Measurements from ENCODE around the gene CABP2. TPM values are rescaled to one million over a fixed set of nuclear protein-coding genes. Genes with fewer than 3 reads are reported as not detected.
"Not testable (repeated sequence)": the region's sequence is repeated elsewhere in the genome, so short reads cannot be mapped to it uniquely, and the experiment has no call there.

The CABP2 gene
- total RNA-seq, 1 donor from 2014 or later, result not detected

GRCh38 chr11:67489203-67489884 is 33.9 kb downstream of the CABP2 start:
- ATAC-seq (no peak), DNase-seq (ENCODE audit: missing footprints) (no peak)
- intact Hi-C loops (cut with DNase I), result no loop called here

DNA sequence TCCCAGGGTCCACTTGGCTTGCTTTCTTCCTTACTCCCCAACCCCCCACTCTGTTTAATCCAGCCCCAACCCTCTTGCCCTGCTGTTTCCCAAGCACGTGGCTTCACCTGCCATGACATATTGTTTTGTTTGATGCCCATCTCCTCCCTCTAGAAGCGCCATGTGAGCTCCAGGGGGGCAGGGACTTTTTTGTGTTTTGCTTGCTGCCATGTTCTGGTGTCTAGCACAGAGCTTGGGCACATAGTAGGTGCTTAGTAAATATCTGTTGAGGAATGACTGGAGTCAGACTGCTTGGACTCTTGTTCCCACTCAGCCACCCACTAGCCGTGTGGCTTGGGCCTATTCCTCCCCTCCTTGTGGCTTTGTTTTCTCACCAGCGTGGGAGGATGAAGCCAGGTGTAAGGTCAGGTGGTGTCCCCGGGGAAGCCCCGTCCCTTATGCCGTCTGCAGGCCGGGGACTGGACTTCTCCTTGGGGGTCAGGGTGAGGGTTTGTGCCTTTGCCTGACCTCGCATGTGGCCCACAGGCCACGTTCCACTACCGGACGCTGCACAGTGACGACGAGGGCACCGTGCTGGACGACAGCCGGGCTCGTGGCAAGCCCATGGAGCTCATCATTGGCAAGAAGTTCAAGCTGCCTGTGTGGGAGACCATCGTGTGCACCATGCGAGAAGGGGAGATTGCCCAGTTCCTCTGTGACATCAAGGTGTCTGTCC is 36.6 kb downstream of the CABP2 start:
- DNase-seq (ENCODE audit: missing footprints) (no peak), ATAC-seq (no peak)
- intact Hi-C loops (cut with DNase I), result no loop called here

DNA sequence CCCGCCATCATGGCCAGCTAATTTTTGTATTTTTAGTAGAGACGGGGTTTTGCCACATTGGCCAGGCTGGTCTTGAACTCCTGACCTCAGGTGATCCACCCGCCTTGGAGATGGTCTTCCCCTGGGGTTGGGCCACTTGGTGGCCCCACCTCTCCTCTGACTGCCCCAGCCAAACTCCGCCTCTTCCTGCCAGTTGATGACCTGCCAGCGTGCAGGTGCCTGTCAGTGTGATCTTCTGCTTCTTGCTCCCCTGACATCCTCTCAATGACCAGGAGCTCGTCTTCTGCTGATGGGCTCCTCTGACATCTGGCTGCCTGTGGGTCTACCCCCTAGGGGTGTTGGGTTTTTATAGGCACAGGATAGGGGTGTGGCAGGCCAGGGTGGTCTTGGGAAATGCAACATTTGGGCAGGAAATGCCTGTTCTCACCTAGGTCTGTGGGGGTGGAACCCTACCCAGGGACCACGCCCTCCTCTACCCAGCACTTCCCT is 37.3 kb downstream of the CABP2 start:
- DNase-seq (ENCODE audit: missing footprints); intact Hi-C loops (cut with DNase I); ATAC-seq: not testable (repeated sequence)

DNA sequence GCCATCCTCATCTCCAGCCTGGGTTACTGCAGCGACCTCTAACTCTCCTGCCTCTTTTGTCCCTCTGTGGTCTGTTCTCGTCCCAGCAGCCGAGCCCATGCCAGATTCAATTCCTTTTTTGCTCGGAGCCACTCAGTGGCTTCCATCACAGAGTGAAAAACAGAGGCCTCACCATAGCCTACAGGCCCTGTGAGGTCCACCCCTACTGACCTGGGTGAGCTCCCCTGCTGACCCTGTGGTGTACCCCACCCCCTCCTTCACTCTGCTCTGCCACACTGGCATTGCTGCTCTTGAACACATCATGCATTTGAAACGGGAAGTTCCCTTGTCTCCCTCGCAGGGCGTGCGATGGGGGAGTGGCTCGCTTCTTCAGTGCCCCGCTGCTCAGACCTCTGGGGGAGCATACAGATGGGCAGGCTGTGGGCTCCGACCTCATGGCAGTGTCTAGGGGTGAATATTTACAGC is 38.4 kb downstream of the CABP2 start:
- intact Hi-C loops (cut with DNase I), result no loop called here

GRCh38 chr11:67483831-67484665 is 39.2 kb downstream of the CABP2 start:
- DNase-seq (ENCODE audit: missing footprints), result no peak
- intact Hi-C loops (cut with DNase I), result loop anchor here (2.0 kb wide), 1 partner anchor 21 kb away; the partner anchor contains the start of gene PITPNM1
- ATAC-seq, result no peak

More for the DNA sequence above, 38.4 kb downstream of the CABP2 start:
- ATAC-seq (no peak), DNase-seq (ENCODE audit: missing footprints) (no peak)

DNA sequence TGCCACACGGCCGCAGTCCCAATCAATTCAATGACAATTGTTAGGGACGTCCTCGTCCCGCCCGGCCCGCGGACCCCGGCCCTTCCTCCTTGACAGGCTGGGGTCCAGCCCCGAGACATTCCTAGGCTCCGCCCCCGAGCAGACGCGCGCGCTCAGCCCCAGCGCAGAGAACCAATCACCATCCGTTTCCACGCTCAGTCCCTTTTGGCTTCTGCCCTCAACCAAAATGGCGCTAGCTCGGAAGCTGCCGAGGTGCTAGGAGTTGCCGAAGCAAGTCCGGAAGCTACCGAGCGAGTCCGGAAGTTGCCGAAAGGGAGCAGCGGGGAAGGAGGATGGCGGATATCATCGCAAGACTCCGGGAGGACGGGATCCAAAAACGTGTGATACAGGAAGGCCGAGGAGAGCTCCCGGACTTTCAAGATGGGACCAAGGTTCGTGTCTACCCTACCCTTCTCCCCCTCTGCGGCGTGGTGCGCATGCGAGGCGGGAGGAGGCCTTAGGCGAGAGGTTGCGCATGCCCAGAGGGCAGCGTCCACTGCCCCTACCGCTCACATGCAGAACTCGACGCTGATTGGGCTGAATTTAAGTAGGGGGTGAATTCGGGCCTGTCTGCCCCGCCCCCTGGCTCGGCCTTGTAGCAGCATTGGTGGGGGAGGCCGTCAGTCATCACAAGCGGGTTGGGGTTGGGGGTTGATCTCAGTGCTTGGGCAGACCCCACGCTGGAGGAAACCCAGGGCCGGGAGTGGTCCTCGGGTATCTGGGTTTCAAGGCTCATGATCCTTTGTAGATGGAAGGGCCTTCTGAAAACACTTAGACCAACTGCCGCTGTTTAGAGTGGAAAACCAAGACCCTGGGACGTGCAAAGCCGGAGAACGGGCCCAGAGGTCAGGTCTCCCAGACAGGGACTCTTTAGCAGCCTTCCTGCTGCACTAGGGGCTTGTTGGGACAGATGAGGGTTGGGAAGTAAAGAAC is 40.1 kb downstream of the CABP2 start, which contains the start of gene AIP:
Gene AIP (plus strand): TSS at position 200 of the 972 bp plus-strand sequence. CDS start 133 bp downstream, at position 333.
- intact Hi-C loops (cut with DNase I), result loop anchor here (2.0 kb wide), 1 partner anchor 22 kb away; the partner anchor contains the start of gene PITPNM1
- ATAC-seq, result peak; percentile 98
- DNase-seq (ENCODE audit: missing footprints), result peak; percentile 97

- ATAC-seq (no peak), DNase-seq (ENCODE audit: missing footprints) (no peak)
- intact Hi-C loops (cut with DNase I), result loop anchor here (2.0 kb wide), 1 partner anchor 22 kb away; the partner anchor contains the start of gene PITPNM1
Observed at GRCh38 chr11:67482275-67482826, 40.9 kb downstream of the CABP2 start.

DNA sequence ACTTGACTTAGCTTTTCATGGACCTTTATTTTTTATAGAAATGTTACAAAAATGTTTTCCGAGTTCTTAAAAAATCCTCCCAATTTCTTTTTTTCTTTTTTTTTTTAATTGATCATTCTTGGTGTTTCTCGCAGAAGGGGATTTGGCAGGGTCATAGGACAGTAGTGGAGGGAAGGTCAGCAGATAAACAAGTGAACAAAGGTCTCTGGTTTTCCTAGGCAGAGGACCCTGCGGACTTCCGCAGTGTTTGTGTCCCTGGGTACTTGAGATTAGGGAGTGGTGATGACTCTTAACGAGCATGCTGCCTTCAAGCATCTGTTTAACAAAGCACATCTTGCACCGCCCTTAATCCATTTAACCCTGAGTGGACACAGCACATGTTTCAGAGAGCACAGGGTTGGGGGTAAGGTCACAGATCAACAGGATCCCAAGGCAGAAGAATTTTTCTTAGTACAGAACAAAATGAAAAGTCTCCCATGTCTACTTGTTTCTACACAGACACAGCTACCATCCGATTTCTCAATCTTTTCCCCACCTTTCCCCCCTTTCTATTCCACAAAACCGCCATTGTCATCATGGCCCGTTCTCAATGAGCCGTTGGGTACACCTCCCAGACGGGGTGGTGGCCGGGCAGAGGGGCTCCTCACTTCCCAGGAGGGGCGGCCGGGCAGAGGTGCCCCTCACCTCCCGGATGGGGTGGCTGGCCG is 45.7 kb downstream of the CABP2 start:
- intact Hi-C loops (cut with DNase I); ATAC-seq; DNase-seq (ENCODE audit: missing footprints): not testable (repeated sequence)

- DNase-seq (ENCODE audit: missing footprints); ATAC-seq; intact Hi-C loops (cut with DNase I): not testable (repeated sequence)
Observed at GRCh38 chr11:67476692-67477091, 46.6 kb downstream of the CABP2 start.

GRCh38 chr11:67472882-67473281 is 50.4 kb downstream of the CABP2 start:
- intact Hi-C loops (cut with DNase I), result no loop called here
- ATAC-seq, result no peak
- DNase-seq (ENCODE audit: missing footprints), result no peak

- no peak for ATAC-seq
- intact Hi-C loops (cut with DNase I), result no loop called here
- no peak for DNase-seq (ENCODE audit: missing footprints)
Observed at GRCh38 chr11:67470337-67471002, 52.8 kb downstream of the CABP2 start.

DNA sequence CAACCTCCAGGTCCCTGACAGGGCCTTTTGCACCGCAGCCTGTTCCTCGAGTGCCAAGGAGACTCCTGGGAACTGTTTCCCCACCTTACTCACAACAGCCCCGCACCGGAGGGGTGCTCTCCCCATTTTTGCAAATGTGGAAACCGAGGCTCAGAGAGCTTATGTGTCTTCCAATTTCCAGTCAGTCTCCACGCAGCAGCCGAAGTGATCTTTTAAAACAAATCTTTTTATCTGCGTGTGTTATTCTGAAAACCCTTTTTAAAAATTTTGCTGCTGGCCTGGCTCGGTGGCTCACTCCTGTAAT is 53.8 kb downstream of the CABP2 start:
- intact Hi-C loops (cut with DNase I), result loop anchor here (1.0 to 5.0 kb wide), 3 partner anchors 27 to 67 kb away; partner anchors contain the start of genes CORO1B, PPP1CA and TBC1D10C
- ATAC-seq (no peak), DNase-seq (ENCODE audit: missing footprints) (no peak)

Small RNAs within 50 kb of the gene (microRNA-seq; reads per million reads assigned to microRNA genes)
- not detected for gene MIR6752

Other genes with a start within 250 kb of the CABP2 start
- gene ANKRD13D, start 234.1 kb downstream of the CABP2 start, total RNA-seq, result 15.2 TPM
- 15.8 TPM for gene SSH3, start 219.9 kb downstream of the CABP2 start, total RNA-seq
- gene POLD4, start 169.9 kb downstream of the CABP2 start, total RNA-seq, result 49.7 TPM
- 0.51 TPM for gene CLCF1, start 149.8 kb downstream of the CABP2 start, total RNA-seq
- 6.9 TPM for gene RAD9A, start 131.5 kb downstream of the CABP2 start, total RNA-seq
- 112 TPM for gene PPP1CA, start 121.6 kb downstream of the CABP2 start, total RNA-seq
- gene TBC1D10C, start 119.4 kb downstream of the CABP2 start, total RNA-seq, result 1.3 TPM
- 14.1 TPM for gene CARNS1, start 107.8 kb downstream of the CABP2 start, total RNA-seq
- gene RPS6KB2, start 95.0 kb downstream of the CABP2 start, total RNA-seq, result 27.8 TPM
- gene PTPRCAP, start 85.8 kb downstream of the CABP2 start, total RNA-seq, result 1.7 TPM
- 26.6 TPM for gene CORO1B, start 80.0 kb downstream of the CABP2 start, total RNA-seq
- not detected for gene GPR152, start 70.7 kb downstream of the CABP2 start, total RNA-seq
- gene CABP4, start 68.1 kb downstream of the CABP2 start, total RNA-seq, result 1.1 TPM
- gene TMEM134, start 54.2 kb downstream of the CABP2 start, total RNA-seq, result 85.3 TPM
- 57.4 TPM for gene AIP, start 40.4 kb downstream of the CABP2 start, total RNA-seq
- gene PITPNM1, start 18.1 kb downstream of the CABP2 start, total RNA-seq, result 42.6 TPM
- 67.3 TPM for gene CDK2AP2, start 15.3 kb downstream of the CABP2 start, total RNA-seq
- 393 TPM for gene GSTP1, start 60.4 kb upstream of the CABP2 start, total RNA-seq
- 724 TPM for gene NDUFV1, start 83.5 kb upstream of the CABP2 start, total RNA-seq
- gene NUDT8, start 106.5 kb upstream of the CABP2 start, total RNA-seq, result 104 TPM
- gene TBX10, start 116.3 kb upstream of the CABP2 start, total RNA-seq, result 0.41 TPM
- gene ACY3, start 127.3 kb upstream of the CABP2 start, total RNA-seq, result not detected
- gene ALDH3B2, start 151.2 kb upstream of the CABP2 start, total RNA-seq, result not detected

All from Right ventricle myocardium inferior (tissue), 1 donor.